ENCODE measurements around the gene CRIP2. TPM values are rescaled to one million over a fixed set of nuclear protein-coding genes. Genes with fewer than 3 reads are reported as not detected.

Gene CRIP2
- total and polyA plus RNA-seq, 10 of the 15 experiments (the other 5 are each of a cell fraction or from before 2014, with no cell fraction given): 0.04 to 0.62 (median 0.37) TPM; not detected in 5

DNA sequence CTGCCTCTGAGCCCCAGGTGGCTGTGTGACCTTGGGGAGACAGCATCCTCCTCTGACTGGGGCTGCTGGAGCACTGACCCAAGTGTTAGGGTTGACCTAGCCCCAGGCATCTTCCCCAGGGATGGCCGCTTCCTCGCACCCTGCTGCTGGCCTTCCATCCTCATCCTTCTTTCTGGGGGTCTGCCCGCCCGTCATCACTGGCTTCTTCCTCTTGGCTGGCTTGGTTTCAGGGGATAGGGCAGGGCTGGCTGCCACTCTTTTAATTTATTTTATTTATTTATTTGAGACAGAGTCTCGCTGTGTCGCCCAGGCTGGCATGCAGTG, 19.9 kb downstream of the CRIP2 start:
- in situ Hi-C loops (cut with MboI): no loop called here
- Histone ChIP-seq H3K27ac (ENCODE audit: control insufficient read depth, insufficient read depth) (no peak overlapping the region), H3K9me3 (replicated peaks; ENCODE audit: control insufficient read depth, insufficient read depth, low read length) (no peaks in the 10 kb centered on the region), H3K36me3 (ENCODE audit: control insufficient read depth in 2 of 2, insufficient read depth in 2 of 2, low read length in 1 of 2) (no peaks in the 10 kb centered on the region; a peak in 1 of 4 replicates), H3K79me2 (ENCODE audit: control insufficient read depth, insufficient read depth, low read length) (peaks cover 5% of the 10 kb centered on the region), H3K27me3 (replicated peaks in 1 of 2; ENCODE audit: control insufficient read depth in 2 of 2, insufficient read depth in 2 of 2, low read length in 1 of 2) (no peaks in the 10 kb centered on the region), H4K20me1 (ENCODE audit: control insufficient read depth, insufficient read depth) (no peaks in the 10 kb centered on the region), H3K4me3 (no peak overlapping the region), H3K4me1 (ENCODE audit: control insufficient read depth, insufficient read depth, low read length) (peaks cover 7% of the 10 kb centered on the region), H3K9ac (ENCODE audit: control insufficient read depth, insufficient read depth, low read length) (no peak overlapping the region), H3K4me2 (ENCODE audit: control insufficient read depth, insufficient read depth) (no peak overlapping the region), H2AFZ (ENCODE audit: control insufficient read depth, low read depth, low read length) (no peak overlapping the region)
- intact Hi-C loops (cut with micrococcal nuclease; ENCODE audit: unreplicated experiment): loop anchor here (5.0 kb wide), 1 partner anchor 33 kb away; the partner anchor contains the start of gene TMEM121
- SMC1A ChIA-PET (ENCODE audit: uncharacterized antibody, unreplicated experiment): no interaction called here
- CTCF ChIA-PET: interaction anchor here (0.6 kb wide), 1 partner anchor 181 kb away, joined by 3 read pairs; no protein-coding TSS in a partner anchor
- FAIRE-seq (no peak), ATAC-seq (no peak), DNase-seq (ENCODE audit: low read depth, low spot score) (no peak)
- TF ChIP-seq POLR2AphosphoS2 (IDR thresholded peaks at IDR 0.05; ENCODE audit: low read depth, low read length) (no peak), MLLT1 (IDR thresholded peaks at IDR 0.05) (no peak), RFX5 (IDR thresholded peaks at IDR 0.05; ENCODE audit: low read depth, low read length) (no peak), ASH2L (IDR thresholded peaks at IDR 0.05; ENCODE audit: borderline replicate concordance, low read depth) (no peak), TBL1XR1 (IDR thresholded peaks at IDR 0.05; ENCODE audit: low read depth, low read length) (no peak), CREB1 (IDR thresholded peaks at IDR 0.05; ENCODE audit: low read depth) (no peak), RCOR1 (conservative IDR thresholded peaks at IDR 0.05; ENCODE audit: low read depth, low read length) (no peak), RBBP5 (conservative IDR thresholded peaks at IDR 0.05) (no peak), PAX5 (IDR thresholded peaks at IDR 0.05; ENCODE audit: borderline replicate concordance, low read depth, low read length) (no peak), ZNF217 (IDR thresholded peaks at IDR 0.05) (no peak), NR2F1 (conservative IDR thresholded peaks at IDR 0.05) (no peak), KLF5 (IDR thresholded peaks at IDR 0.05; ENCODE audit: partially characterized antibody) (no peak), ZNF384 (IDR thresholded peaks at IDR 0.05; ENCODE audit: borderline replicate concordance, low read depth, low read length) (no peak)
- TF ChIP-seq, protein P1, sequence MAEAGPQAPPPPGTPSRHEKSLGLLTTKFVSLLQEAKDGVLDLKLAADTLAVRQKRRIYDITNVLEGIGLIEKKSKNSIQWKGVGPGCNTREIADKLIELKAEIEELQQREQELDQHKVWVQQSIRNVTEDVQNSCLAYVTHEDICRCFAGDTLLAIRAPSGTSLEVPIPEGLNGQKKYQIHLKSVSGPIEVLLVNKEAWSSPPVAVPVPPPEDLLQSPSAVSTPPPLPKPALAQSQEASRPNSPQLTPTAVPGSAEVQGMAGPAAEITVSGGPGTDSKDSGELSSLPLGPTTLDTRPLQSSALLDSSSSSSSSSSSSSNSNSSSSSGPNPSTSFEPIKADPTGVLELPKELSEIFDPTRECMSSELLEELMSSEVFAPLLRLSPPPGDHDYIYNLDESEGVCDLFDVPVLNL (IDR thresholded peaks at IDR 0.05; ENCODE audit: low read depth, low read length): no peak
- 96% methylated on average over 6 of the region's 6 CpGs for WGBS (ENCODE audit: insufficient coverage, insufficient replicate concordance, low lambda C conversion rate, missing lambda C conversion rate)
- RAD21 ChIA-PET (ENCODE audit: unreplicated experiment): no interaction called here
- BruUV-seq (replicated peaks): no TSS peak
- POLR2A ChIA-PET: no interaction called here
